HepG2 (cell line): ENCODE results near the gene TRIM27. TPM values are rescaled to one million over a fixed set of nuclear protein-coding genes. Genes with fewer than 3 reads are reported as not detected.

Experiments used
- AKNA ChIP-seq: sonication (generic); formaldehyde crosslinking; IDR thresholded peaks from 2 replicates; pipeline ENCODE4 v1.4.0; 2020; ENCODE audit warnings: missing genetic modification reagents, borderline replicate concordance
- ATM ChIP-seq: fragments of 450-650 bp; IDR thresholded peaks from 2 replicates; pipeline ENCODE4 v1.7.1; 2017; ENCODE audit warnings: mild to moderate bottlenecking, borderline replicate concordance
- DR1 ChIP-seq: sonication (generic); formaldehyde crosslinking; IDR thresholded peaks from 2 replicates; pipeline ENCODE4 v1.8.0; 2021; ENCODE audit warnings: mild to moderate bottlenecking, missing genetic modification reagents, inconsistent platforms
- GLI4 ChIP-seq: sonication (generic); formaldehyde crosslinking; IDR thresholded peaks from 2 replicates; pipeline ENCODE4 v1.5.1; 2020; ENCODE audit warnings: missing genetic modification reagents, mild to moderate bottlenecking, moderate library complexity, borderline replicate concordance
- GRHL1 ChIP-seq: sonication (generic); formaldehyde crosslinking; conservative IDR thresholded peaks from 2 replicates; pipeline ENCODE4 v1.8.0; 2022; ENCODE audit warnings: missing genetic modification reagents
- MYC ChIP-seq: sonication (generic); formaldehyde crosslinking; IDR thresholded peaks from 2 replicates; pipeline ENCODE4 v1.9.0; 2021; ENCODE audit warnings: missing genetic modification reagents, borderline replicate concordance
- NCOR1 ChIP-seq: fragments of 200-600 bp; sonication (generic); IDR thresholded peaks from 2 replicates; pipeline ENCODE4 v1.7.0; 2017; ENCODE audit warnings: antibody characterized with exemption, low read length, borderline replicate concordance
- RNF2 ChIP-seq: fragments of 450-650 bp; conservative IDR thresholded peaks from 2 replicates; pipeline ENCODE4 v1.6.1; 2016; ENCODE audit warnings: low read depth
- SATB2 ChIP-seq: sonication (generic); formaldehyde crosslinking; IDR thresholded peaks from 2 replicates; pipeline ENCODE4 v1.5.0; 2020; ENCODE audit warnings: missing genetic modification reagents
- SRSF1 ChIP-seq: fragments of 200-400 bp; formaldehyde crosslinking; optimal IDR thresholded peaks from 2 replicates; pipeline ENCODE3; 2017; ENCODE audit warnings: mild to moderate bottlenecking, low read depth, low read length, moderate library complexity
- SYNCRIP ChIP-seq: fragments of 200-400 bp; formaldehyde crosslinking; IDR thresholded peaks from 2 replicates; pipeline ENCODE4 v1.6.1; 2018; ENCODE audit warnings: mild to moderate bottlenecking, low read depth, low read length; ENCODE audit not compliant: insufficient read depth
- TRIM24 ChIP-seq: sonication (generic); formaldehyde crosslinking; IDR thresholded peaks from 2 replicates; pipeline ENCODE4 v1.8.0; 2022; ENCODE audit warnings: mild to moderate bottlenecking, missing genetic modification reagents
- U2AF1 ChIP-seq: fragments of 200-400 bp; formaldehyde crosslinking; optimal IDR thresholded peaks from 2 replicates; pipeline ENCODE3; 2017; ENCODE audit warnings: mild to moderate bottlenecking, low read depth, low read length
- ZBTB8A ChIP-seq: sonication (generic); formaldehyde crosslinking; IDR thresholded peaks from 2 replicates; pipeline ENCODE4 v1.4.0; 2020; ENCODE audit warnings: mild to moderate bottlenecking, low read depth, missing genetic modification reagents, borderline replicate concordance
- ZEB1 ChIP-seq: IDR thresholded peaks from 2 replicates; pipeline ENCODE4 v1.6.1; 2012; ENCODE audit warnings: mild to moderate bottlenecking, low read depth, inconsistent platforms; ENCODE audit not compliant: insufficient replicate concordance
- ZNF101 ChIP-seq: sonication (generic); formaldehyde crosslinking; IDR thresholded peaks from 2 replicates; pipeline ENCODE4 v1.4.0; 2020; ENCODE audit warnings: mild to moderate bottlenecking, low read depth, missing genetic modification reagents, borderline replicate concordance
- ZNF160 ChIP-seq: sonication (generic); formaldehyde crosslinking; IDR thresholded peaks from 2 replicates; pipeline ENCODE4 v1.8.0; 2022; ENCODE audit warnings: mild to moderate bottlenecking, inconsistent platforms, missing genetic modification reagents
- ZNF264 ChIP-seq: sonication (generic); formaldehyde crosslinking; IDR thresholded peaks from 2 replicates; pipeline ENCODE4 v1.4.0; 2020; ENCODE audit warnings: missing genetic modification reagents
- ZNF367 ChIP-seq: sonication (generic); formaldehyde crosslinking; IDR thresholded peaks from 2 replicates; pipeline ENCODE4 v1.4.0; 2020; ENCODE audit warnings: missing genetic modification reagents, borderline replicate concordance
- ZNF550 ChIP-seq: sonication (generic); formaldehyde crosslinking; IDR thresholded peaks from 2 replicates; pipeline ENCODE4 v1.4.0; 2020; ENCODE audit warnings: mild to moderate bottlenecking, missing genetic modification reagents, borderline replicate concordance
- ZNF557 ChIP-seq: sonication (generic); formaldehyde crosslinking; IDR thresholded peaks from 2 replicates; pipeline ENCODE4 v1.4.0; 2020; ENCODE audit warnings: missing genetic modification reagents
- ZNF564 ChIP-seq: sonication (generic); formaldehyde crosslinking; IDR thresholded peaks from 2 replicates; pipeline ENCODE4 v1.8.1; 2023; ENCODE audit warnings: mild to moderate bottlenecking, missing genetic modification reagents
- ZNF703 ChIP-seq: sonication (generic); formaldehyde crosslinking; IDR thresholded peaks from 2 replicates; pipeline ENCODE4 v1.5.1; 2020; ENCODE audit warnings: missing genetic modification reagents, mild to moderate bottlenecking, moderate library complexity, borderline replicate concordance
- ZNF883 ChIP-seq: sonication (generic); formaldehyde crosslinking; IDR thresholded peaks from 2 replicates; pipeline ENCODE4 v1.5.1; 2020; ENCODE audit warnings: mild to moderate bottlenecking, missing genetic modification reagents; ENCODE audit errors: not compliant biosample characterization
- polyA plus RNA-seq, 8 experiments: library from polyadenylated mRNA; depleted of rRNA in 3 of 8; stranded (reverse) in 7 of 8; unstranded in 1 of 8; fragments of >200 nt; fragmentation: Illumina TruSeq in 4 of 8; extraction: Trizol in 4 of 8; gene quantifications; 2 replicates each; pipeline versions ENCODE4 v1.2.1 to v1.2.3, GENCODE V29; 2011 to 2016; ENCODE audit warnings: low read depth in 4 of 8, missing spikeins in 1 of 8, mixed read lengths in 1 of 8; ENCODE audit not compliant: insufficient read depth in 1 of 8
- total RNA-seq, 5 experiments: library from RNA; depleted of rRNA; stranded (reverse); fragments of >200 nt; fragmentation: Illumina TruSeq; extraction: Trizol; gene quantifications; 2 replicates each; pipeline ENCODE4 v1.2.3, GENCODE V29; 2016; ENCODE audit warnings: low read depth in 1 of 5

The TRIM27 gene
- total and polyA plus RNA-seq, 2 of the 13 experiments (the other 11 are each of a cell fraction or from before 2014, with no cell fraction given), result 88.6 to 112 TPM

GRCh38 chr6:28863604-28864325 is 60.0 kb downstream of the TRIM27 start (continued):
- TF ChIP-seq ATM, result no peak
- TF ChIP-seq ZNF160 (CRISPR knock-in tag), result no peak
- TF ChIP-seq ZNF703 (CRISPR knock-in tag), result 0 out of 2 replicates have a peak, but pooled peaks have one; percentile 62
- no peak for TF ChIP-seq SRSF1
- TF ChIP-seq DR1, result no peak
- peak; percentile 88 for TF ChIP-seq ZNF883
- TF ChIP-seq AKNA (CRISPR knock-in tag), result no peak; the same call in 1 of the 2 replicates
- TF ChIP-seq ZNF367 (CRISPR knock-in tag), result peak; percentile 66; the same call in 1 of the 2 replicates
- TF ChIP-seq U2AF1, result no peak
- no peak; the same call in 1 of the 2 replicates for TF ChIP-seq ZBTB8A (CRISPR knock-in tag)
- TF ChIP-seq ZNF564, result peak; percentile 84; the same call in 1 of the 2 replicates
- peak; percentile 76; the same call in 1 of the 2 replicates for TF ChIP-seq MYC (CRISPR knock-in tag)
- TF ChIP-seq RNF2, result peak; percentile 96
- peak; percentile 78 for TF ChIP-seq ZNF264
- peak; percentile 80 for TF ChIP-seq NCOR1
- no peak for TF ChIP-seq GLI4
- 0 out of 2 replicates have a peak, but pooled peaks have one; percentile 41 for TF ChIP-seq ZNF101 (CRISPR knock-in tag)
- TF ChIP-seq TRIM24 (CRISPR knock-in tag), result no peak
- peak; percentile 59; the same call in 1 of the 2 replicates for TF ChIP-seq ZNF550 (CRISPR knock-in tag)
- no peak for TF ChIP-seq SYNCRIP
- TF ChIP-seq ZNF557, result peak; percentile 95; the same call in 1 of the 2 replicates
- peak; percentile 96 for TF ChIP-seq SATB2
- TF ChIP-seq GRHL1 (CRISPR knock-in tag), result no peak
- TF ChIP-seq ZEB1, result no peak
